ENCODE results near the gene HEXA. TPM values are rescaled to one million over a fixed set of nuclear protein-coding genes. Genes with fewer than 3 reads are reported as not detected.

HEXA gene
- total RNA-seq, 1 donor from 2014 or later = 34.5 TPM

GRCh38 chr15:72312605-72313447 lies 63.0 kb downstream of the HEXA start:
- peak; percentile 82 for DNase-seq (ENCODE audit: low spot score)
- Histone ChIP-seq H3K9ac (no peak overlapping the region), H3F3A (ENCODE audit: low read depth) (no peaks in the 10 kb centered on the region), H3K9me3 (ENCODE audit: low read depth) (no peaks in the 10 kb centered on the region), H3K27ac (no peak overlapping the region), H4K20me1 (ENCODE audit: low read depth) (peaks cover 2% of the 10 kb centered on the region), H3K4me1 (no peaks in the 10 kb centered on the region), H3K79me2 (ENCODE audit: low read depth) (no peaks in the 10 kb centered on the region), H3K4me3 (no peak overlapping the region), H2AFZ (replicated peaks) (no peak overlapping the region), H3K36me3 (no peaks in the 10 kb centered on the region), H3K27me3 (peaks cover 70% of the 10 kb centered on the region), H3K4me2 (no peak overlapping the region)
- Mint-ChIP-seq H3K9me3 (no peaks in the 10 kb centered on the region), H3K27ac (no peak overlapping the region), H3K4me3 (no peak overlapping the region), H3K36me3 (no peaks in the 10 kb centered on the region), H3K4me1 (no peaks in the 10 kb centered on the region), H3K27me3 (ENCODE audit: insufficient read depth, low read depth) (peaks cover 22% of the 10 kb centered on the region)
- TF ChIP-seq, protein P1, sequence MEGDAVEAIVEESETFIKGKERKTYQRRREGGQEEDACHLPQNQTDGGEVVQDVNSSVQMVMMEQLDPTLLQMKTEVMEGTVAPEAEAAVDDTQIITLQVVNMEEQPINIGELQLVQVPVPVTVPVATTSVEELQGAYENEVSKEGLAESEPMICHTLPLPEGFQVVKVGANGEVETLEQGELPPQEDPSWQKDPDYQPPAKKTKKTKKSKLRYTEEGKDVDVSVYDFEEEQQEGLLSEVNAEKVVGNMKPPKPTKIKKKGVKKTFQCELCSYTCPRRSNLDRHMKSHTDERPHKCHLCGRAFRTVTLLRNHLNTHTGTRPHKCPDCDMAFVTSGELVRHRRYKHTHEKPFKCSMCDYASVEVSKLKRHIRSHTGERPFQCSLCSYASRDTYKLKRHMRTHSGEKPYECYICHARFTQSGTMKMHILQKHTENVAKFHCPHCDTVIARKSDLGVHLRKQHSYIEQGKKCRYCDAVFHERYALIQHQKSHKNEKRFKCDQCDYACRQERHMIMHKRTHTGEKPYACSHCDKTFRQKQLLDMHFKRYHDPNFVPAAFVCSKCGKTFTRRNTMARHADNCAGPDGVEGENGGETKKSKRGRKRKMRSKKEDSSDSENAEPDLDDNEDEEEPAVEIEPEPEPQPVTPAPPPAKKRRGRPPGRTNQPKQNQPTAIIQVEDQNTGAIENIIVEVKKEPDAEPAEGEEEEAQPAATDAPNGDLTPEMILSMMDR (IDR thresholded peaks at IDR 0.05) = peak; percentile 82
- no peak for TF ChIP-seq EZH2 (IDR thresholded peaks at IDR 0.05)

DNA sequence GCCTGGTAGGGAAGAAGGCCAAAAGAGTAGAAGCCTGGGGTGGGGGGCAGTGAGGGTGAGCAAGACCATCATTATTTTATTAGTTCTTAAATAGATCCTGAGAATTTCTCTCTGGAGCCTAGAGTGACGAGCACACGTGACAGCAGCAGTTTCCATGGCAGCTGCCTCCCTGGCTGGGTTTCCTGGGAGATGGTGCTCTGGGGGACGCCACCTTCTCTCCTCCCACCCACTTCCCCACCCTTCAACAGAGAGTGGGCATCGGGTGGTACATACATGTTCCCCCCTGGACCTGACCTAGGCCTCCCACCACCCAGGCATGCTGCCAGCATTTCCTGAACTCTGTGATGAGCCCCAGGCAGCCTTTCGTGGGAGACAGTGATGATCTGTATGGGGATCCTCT lies 68.8 kb downstream of the HEXA start:
- Mint-ChIP-seq H3K4me3 (no peak overlapping the region), H3K9me3 (no peaks in the 10 kb centered on the region), H3K27me3 (ENCODE audit: insufficient read depth, low read depth) (peaks cover 23% of the 10 kb centered on the region), H3K36me3 (no peaks in the 10 kb centered on the region), H3K27ac (no peak overlapping the region), H3K4me1 (peaks cover 19% of the 10 kb centered on the region)
- no peak overlapping the region for H2AFZ ChIP-seq (replicated peaks)
- DNase-seq (ENCODE audit: low spot score) = no peak
- H3K4me3 ChIP-seq = no peak overlapping the region
- H3K27ac ChIP-seq = no peak overlapping the region
- H3K9me3 ChIP-seq (ENCODE audit: low read depth) = no peaks in the 10 kb centered on the region
- H3K4me2 ChIP-seq = no peak overlapping the region
- H3K9ac ChIP-seq = no peak overlapping the region
- no peaks in the 10 kb centered on the region for H3K36me3 ChIP-seq
- no peaks in the 10 kb centered on the region for H3K79me2 ChIP-seq (ENCODE audit: low read depth)
- no peaks in the 10 kb centered on the region for H3F3A ChIP-seq (ENCODE audit: low read depth)
- peaks cover 82% of the 10 kb centered on the region for H3K27me3 ChIP-seq
- no peaks in the 10 kb centered on the region for H4K20me1 ChIP-seq (ENCODE audit: low read depth)
- TF ChIP-seq, protein P1 (IDR thresholded peaks at IDR 0.05) = no peak
- TF ChIP-seq EZH2 (IDR thresholded peaks at IDR 0.05) = no peak
- no peak for TF ChIP-seq EZH2phosphoT487 (IDR thresholded peaks at IDR 0.05)
- no peaks in the 10 kb centered on the region for H3K4me1 ChIP-seq

GRCh38 chr15:72306211-72306785 lies 69.5 kb downstream of the HEXA start:
- H3F3A ChIP-seq (ENCODE audit: low read depth) = no peaks in the 10 kb centered on the region
- H3K79me2 ChIP-seq (ENCODE audit: low read depth) = no peaks in the 10 kb centered on the region
- no peaks in the 10 kb centered on the region for H3K9me3 ChIP-seq (ENCODE audit: low read depth)
- no peak overlapping the region for H3K4me3 ChIP-seq
- TF ChIP-seq, protein P1 (IDR thresholded peaks at IDR 0.05) = no peak
- no peak for TF ChIP-seq EZH2 (IDR thresholded peaks at IDR 0.05)
- TF ChIP-seq EZH2phosphoT487 (IDR thresholded peaks at IDR 0.05) = no peak
- DNase-seq (ENCODE audit: low spot score) = peak; percentile 76
- H3K4me2 ChIP-seq = no peak overlapping the region
- H3K27ac ChIP-seq = no peak overlapping the region
- Mint-ChIP-seq H3K4me1 (peaks cover 19% of the 10 kb centered on the region), H3K27ac (no peak overlapping the region), H3K9me3 (no peaks in the 10 kb centered on the region), H3K36me3 (no peaks in the 10 kb centered on the region), H3K27me3 (ENCODE audit: insufficient read depth, low read depth) (peaks cover 27% of the 10 kb centered on the region), H3K4me3 (no peak overlapping the region)
- H3K4me1 ChIP-seq = no peaks in the 10 kb centered on the region
- H2AFZ ChIP-seq (replicated peaks) = no peak overlapping the region
- H4K20me1 ChIP-seq (ENCODE audit: low read depth) = no peaks in the 10 kb centered on the region
- peaks cover 76% of the 10 kb centered on the region for H3K27me3 ChIP-seq
- H3K9ac ChIP-seq = no peak overlapping the region
- no peaks in the 10 kb centered on the region for H3K36me3 ChIP-seq

Measured in neural progenitor cell (in vitro differentiated cells).